22Rv1 (cell line): ENCODE measurements around the gene SKA2.

Experiments used
- CTCF ChIP-seq: fragments of 450-650 bp; IDR thresholded peaks from 2 replicates; pipeline ENCODE4 v1.5.1; 2017; ENCODE audit warnings: mild to moderate bottlenecking
- ZFX ChIP-seq: fragments of 450-650 bp; IDR thresholded peaks from 2 replicates; pipeline ENCODE4 v1.6.1; 2017; ENCODE audit warnings: antibody characterized with exemption, borderline replicate concordance

GRCh38 chr17:59101178-59101577 lies 53.8 kb downstream of the SKA2 start:
- TF ChIP-seq CTCF (no peak), ZFX (no peak)
